GM18870 (cell line): ENCODE data around the gene NLK.
"Not testable (repeated sequence)": the region's sequence is repeated elsewhere in the genome, so short reads cannot be mapped to it uniquely, and the experiment has no call there.

Experiments
- ATAC-seq: cut with Tn5 transposase; IDR thresholded peaks from one replicate; pipeline ENCODE4 v1.9.1; 2021; ENCODE audit warnings: moderate library complexity; ENCODE audit not compliant: unreplicated experiment

NLK gene

GRCh38 chr17:28145348-28145747, 102.9 kb downstream of the NLK start:
- no peak for ATAC-seq

- no peak for ATAC-seq
These were observed 104.5 kb downstream of the NLK start for GRCh38 chr17:28147017-28147416.

GRCh38 chr17:28151001-28151400, 108.5 kb downstream of the NLK start:
- no peak for ATAC-seq

- ATAC-seq = no peak
These were observed 111.7 kb downstream of the NLK start for GRCh38 chr17:28154214-28154613.

- ATAC-seq = not testable (repeated sequence)
These were observed 112.9 kb downstream of the NLK start for GRCh38 chr17:28155405-28155804.

- no peak for ATAC-seq
These were observed 116.5 kb downstream of the NLK start for GRCh38 chr17:28159004-28159403.

- ATAC-seq = no peak
These were observed 117.4 kb downstream of the NLK start for GRCh38 chr17:28159924-28160323.

- no peak for ATAC-seq
These were observed 118.1 kb downstream of the NLK start for GRCh38 chr17:28160610-28161009.

- ATAC-seq = no peak
These were observed 118.8 kb downstream of the NLK start for GRCh38 chr17:28161311-28161710.

- no peak for ATAC-seq
These were observed 124.0 kb downstream of the NLK start for GRCh38 chr17:28166478-28166877.

GRCh38 chr17:28169621-28170349, 127.3 kb downstream of the NLK start:
- ATAC-seq = no peak

- no peak for ATAC-seq
These were observed 128.3 kb downstream of the NLK start for GRCh38 chr17:28170771-28171170.

- no peak for ATAC-seq
These were observed 130.6 kb downstream of the NLK start for GRCh38 chr17:28173031-28173561.

GRCh38 chr17:28173801-28174200, 131.3 kb downstream of the NLK start:
- ATAC-seq = no peak

- ATAC-seq = no peak
These were observed 132.0 kb downstream of the NLK start for GRCh38 chr17:28174352-28175046.

- ATAC-seq = no peak
These were observed 134.9 kb downstream of the NLK start for GRCh38 chr17:28177351-28177750.

GRCh38 chr17:28178800-28179199, 136.3 kb downstream of the NLK start:
- no peak for ATAC-seq

- ATAC-seq = no peak
These were observed 138.0 kb downstream of the NLK start for GRCh38 chr17:28180449-28180848.

- no peak for ATAC-seq
These were observed 139.1 kb downstream of the NLK start for GRCh38 chr17:28181568-28181967.

GRCh38 chr17:28182559-28182958, 140.1 kb downstream of the NLK start:
- ATAC-seq = no peak

GRCh38 chr17:28185658-28186057, 143.2 kb downstream of the NLK start:
- ATAC-seq = no peak

- not testable (repeated sequence) for ATAC-seq
These were observed 144.0 kb downstream of the NLK start for GRCh38 chr17:28186472-28186871.
